ENCODE results near the gene DLX1. TPM values are rescaled to one million over a fixed set of nuclear protein-coding genes. Genes with fewer than 3 reads are reported as not detected.
"Not testable (repeated sequence)": the region's sequence is repeated elsewhere in the genome, so short reads cannot be mapped to it uniquely, and the experiment has no call there.

Gene DLX1
- total RNA-seq, 1 experiment from 2014 or later = 2.0 TPM

- TF ChIP-seq CBX3 (IDR thresholded peaks at IDR 0.05; ENCODE audit: low read depth) = no peak
- no peak for TF ChIP-seq ATF3 (IDR thresholded peaks at IDR 0.05)
- TF ChIP-seq YY1 (IDR thresholded peaks at IDR 0.05; ENCODE audit: extremely low read depth, insufficient replicate concordance, low read depth, low read length) = no peak
- no peak for TF ChIP-seq SIN3A (IDR thresholded peaks at IDR 0.05; ENCODE audit: low read depth)
- no peak for TF ChIP-seq ELF1 (IDR thresholded peaks at IDR 0.05; ENCODE audit: borderline replicate concordance, low read depth)
- no peak for TF ChIP-seq ZFX (IDR thresholded peaks at IDR 0.05)
- no peak for TF ChIP-seq FOSL1 (IDR thresholded peaks at IDR 0.05; ENCODE audit: low read depth)
These were observed 20.2 kb upstream of the DLX1 start (continued) for GRCh38 chr2:172065111-172065510.

GRCh38 chr2:172066394-172066886 lies 18.9 kb upstream of the DLX1 start:
- H3K4me2 ChIP-seq (ENCODE audit: low read length) = no peak overlapping the region
- TF ChIP-seq EZH2 (IDR thresholded peaks at IDR 0.05) (no peak), CTCF (IDR thresholded peaks at IDR 0.05 in 2 of 3, conservative IDR thresholded peaks at IDR 0.05 in 1 of 3; ENCODE audit: borderline replicate concordance in 1 of 3, insufficient read depth in 1 of 3, low read depth in 2 of 3, low read length in 2 of 3) (no peak)
- H3K9me2 ChIP-seq (ENCODE audit: insufficient read depth) = no peaks in the 10 kb centered on the region
- no peak overlapping the region for H3K27ac ChIP-seq (ENCODE audit: low read depth, low read length)
- POLR2A ChIA-PET = no interaction called here
- H3K4me1 ChIP-seq (ENCODE audit: control insufficient read depth in 1 of 2, insufficient read depth in 2 of 2, low read length in 2 of 2) = no peaks in the 10 kb centered on the region
- H3K79me2 ChIP-seq (ENCODE audit: insufficient read depth, low read length) = no peaks in the 10 kb centered on the region
- no peaks in the 10 kb centered on the region for H3K36me3 ChIP-seq (ENCODE audit: control insufficient read depth in 1 of 2, insufficient read depth in 2 of 2, low read length in 2 of 2)
- CTCF ChIA-PET = no interaction called here
- RAD21 ChIA-PET (ENCODE audit: low non-redundant PET in 1 of 2, low total read pairs in 2 of 2, uncharacterized antibody in 2 of 2, unreplicated experiment in 2 of 2) = no interaction called here
- H3K9me3 ChIP-seq (ENCODE audit: control insufficient read depth in 1 of 2, insufficient read depth in 1 of 2, low read depth in 1 of 2, low read length in 2 of 2) = no peaks in the 10 kb centered on the region
- H3K9ac ChIP-seq (ENCODE audit: low read length) = no peak overlapping the region
- no peak for DNase-seq (ENCODE audit: low read depth, low spot score)
- no peak for ATAC-seq
- no peaks in the 10 kb centered on the region for H3K27me3 ChIP-seq (ENCODE audit: insufficient read depth, low read length)
- H3K4me3 ChIP-seq (replicated peaks in 1 of 2; ENCODE audit: low read depth in 1 of 2, low read length in 2 of 2) = no peak overlapping the region
- BruUV-seq (replicated peaks) = no TSS peak
- H2AFZ ChIP-seq (ENCODE audit: low read depth, low read length, poor library complexity, severe bottlenecking) = no peak overlapping the region
- intact Hi-C loops (cut with micrococcal nuclease) = no loop called here
- no peaks in the 10 kb centered on the region for H4K20me1 ChIP-seq (ENCODE audit: insufficient read depth)

GRCh38 chr2:172067905-172068304 lies 17.4 kb upstream of the DLX1 start:
- H3K9me2 ChIP-seq (ENCODE audit: insufficient read depth); H3K27me3 ChIP-seq (ENCODE audit: insufficient read depth, low read length); H3K36me3 ChIP-seq (ENCODE audit: control insufficient read depth in 1 of 2, insufficient read depth in 2 of 2, low read length in 2 of 2); H3K4me3 ChIP-seq (replicated peaks in 1 of 2; ENCODE audit: low read depth in 1 of 2, low read length in 2 of 2); H4K20me1 ChIP-seq (ENCODE audit: insufficient read depth); POLR2A ChIA-PET; CTCF ChIA-PET; H3K4me2 ChIP-seq (ENCODE audit: low read length); H3K9ac ChIP-seq (ENCODE audit: low read length); RAD21 ChIA-PET (ENCODE audit: low non-redundant PET in 1 of 2, low total read pairs in 2 of 2, uncharacterized antibody in 2 of 2, unreplicated experiment in 2 of 2); BruUV-seq (replicated peaks); H3K9me3 ChIP-seq (ENCODE audit: control insufficient read depth in 1 of 2, insufficient read depth in 1 of 2, low read depth in 1 of 2, low read length in 2 of 2); intact Hi-C loops (cut with micrococcal nuclease); H3K4me1 ChIP-seq (ENCODE audit: control insufficient read depth in 1 of 2, insufficient read depth in 2 of 2, low read length in 2 of 2); H2AFZ ChIP-seq (ENCODE audit: low read depth, low read length, poor library complexity, severe bottlenecking); ATAC-seq; H3K79me2 ChIP-seq (ENCODE audit: insufficient read depth, low read length); H3K27ac ChIP-seq (ENCODE audit: low read depth, low read length); DNase-seq (ENCODE audit: low read depth, low spot score): not testable (repeated sequence)
